ENCODE data around the gene GRIA1.
"Not testable (repeated sequence)": the region's sequence is repeated elsewhere in the genome, so short reads cannot be mapped to it uniquely, and the experiment has no call there.

Gene GRIA1

GRCh38 chr5:153699035-153699434, 208.6 kb downstream of the GRIA1 start:
- Histone ChIP-seq H3K4me3 (no peak overlapping the region), H3K27ac (no peak overlapping the region)

GRCh38 chr5:153700940-153701339, 210.5 kb downstream of the GRIA1 start:
- H3K4me3 ChIP-seq, result no peak overlapping the region
- H3K27ac ChIP-seq, result no peak overlapping the region

- no peak overlapping the region for H3K27ac ChIP-seq
- H3K4me3 ChIP-seq, result no peak overlapping the region
Measured at GRCh38 chr5:153702265-153702664, 211.8 kb downstream of the GRIA1 start.

GRCh38 chr5:153704110-153704509, 213.6 kb downstream of the GRIA1 start:
- no peak overlapping the region for H3K4me3 ChIP-seq
- H3K27ac ChIP-seq, result no peak overlapping the region

- Histone ChIP-seq H3K4me3 (no peak overlapping the region), H3K27ac (no peak overlapping the region)
Measured at GRCh38 chr5:153707626-153708025, 217.2 kb downstream of the GRIA1 start.

- Histone ChIP-seq H3K4me3 (no peak overlapping the region), H3K27ac (no peak overlapping the region)
Measured at GRCh38 chr5:153711755-153712154, 221.3 kb downstream of the GRIA1 start.

GRCh38 chr5:153712946-153713345, 222.5 kb downstream of the GRIA1 start:
- no peak overlapping the region for H3K27ac ChIP-seq
- H3K4me3 ChIP-seq, result no peak overlapping the region

GRCh38 chr5:153713943-153714342, 223.5 kb downstream of the GRIA1 start:
- Histone ChIP-seq H3K4me3 (no peak overlapping the region), H3K27ac (no peak overlapping the region)

- H3K27ac ChIP-seq, result no peak overlapping the region
- H3K4me3 ChIP-seq, result no peak overlapping the region
Measured at GRCh38 chr5:153714798-153715197, 224.3 kb downstream of the GRIA1 start.

- no peak overlapping the region for H3K27ac ChIP-seq
Measured at GRCh38 chr5:153717287-153717686, 226.8 kb downstream of the GRIA1 start.

GRCh38 chr5:153718713-153719112, 228.2 kb downstream of the GRIA1 start:
- no peak overlapping the region for H3K4me3 ChIP-seq
- no peak overlapping the region for H3K27ac ChIP-seq

More at GRCh38 chr5:153717287-153717686, 226.8 kb downstream of the GRIA1 start:
- H3K4me3 ChIP-seq, result no peak overlapping the region

- Histone ChIP-seq H3K4me3 (no peak overlapping the region), H3K27ac (no peak overlapping the region)
Measured at GRCh38 chr5:153719324-153719723, 228.9 kb downstream of the GRIA1 start.

- H3K27ac ChIP-seq, H3K4me3 ChIP-seq: not testable (repeated sequence)
Measured at GRCh38 chr5:153723022-153723610, 232.6 kb downstream of the GRIA1 start.

GRCh38 chr5:153742060-153742459, 251.6 kb downstream of the GRIA1 start:
- H3K27ac ChIP-seq, result no peak overlapping the region
- no peak overlapping the region for H3K4me3 ChIP-seq

GRCh38 chr5:153744751-153745150, 254.3 kb downstream of the GRIA1 start:
- Histone ChIP-seq H3K27ac (no peak overlapping the region), H3K4me3 (no peak overlapping the region)

- H3K27ac ChIP-seq, result no peak overlapping the region
- no peak overlapping the region for H3K4me3 ChIP-seq
Measured at GRCh38 chr5:153745778-153746395, 255.4 kb downstream of the GRIA1 start.

GRCh38 chr5:153746440-153746839, 256.0 kb downstream of the GRIA1 start:
- no peak overlapping the region for H3K4me3 ChIP-seq
- H3K27ac ChIP-seq, result no peak overlapping the region

- no peak overlapping the region for H3K4me3 ChIP-seq
- H3K27ac ChIP-seq, result no peak overlapping the region
Measured at GRCh38 chr5:153748823-153749222, 258.4 kb downstream of the GRIA1 start.

- Histone ChIP-seq H3K27ac (no peak overlapping the region), H3K4me3 (no peak overlapping the region)
Measured at GRCh38 chr5:153749960-153750359, 259.5 kb downstream of the GRIA1 start.

GRCh38 chr5:153751251-153751650, 260.8 kb downstream of the GRIA1 start:
- H3K27ac ChIP-seq, result no peak overlapping the region
- H3K4me3 ChIP-seq, result no peak overlapping the region

GRCh38 chr5:153752890-153753289, 262.4 kb downstream of the GRIA1 start:
- H3K27ac ChIP-seq, result no peak overlapping the region
- H3K4me3 ChIP-seq, result no peak overlapping the region

Measured in skin epidermis (tissue), 12 donors.